Activated B cell treated with CpG ODN at 0.5 μM for 24 hours (primary cell): ENCODE measurements around the gene NIPAL1. TPM values are rescaled to one million over a fixed set of nuclear protein-coding genes. Genes with fewer than 3 reads are reported as not detected.

ENCODE experiments used
- ATAC-seq: fragments of 200-7000 bp; cut with Tn5 transposase; one replicate; pipeline ENCODE4 v1.10.0; 2021; ENCODE audit warnings: low read depth, mild to moderate bottlenecking, moderate library complexity
- CTCF ChIA-PET: fragments of 350-600 bp; sonication (Branson Sonifier 250); formaldehyde crosslinking; loops from one replicate; lab custom pipeline; 2021; ENCODE audit warnings: antibody characterized with exemption; lab: Charles Lee
- POLR2A ChIA-PET: fragments of 350-600 bp; sonication (Branson Sonifier 250); formaldehyde crosslinking; loops from one replicate; lab custom pipeline; 2021; ENCODE audit warnings: antibody characterized with exemption; lab: Charles Lee
- DNase-seq: peaks from one replicate; pipeline ENCODE4 v3.0.0; 2022
- H3K27ac Mint-ChIP-seq: one replicate; pipeline ENCODE4 v1.8.0; 2020; ENCODE audit warnings: mixed read lengths
- H3K27me3 Mint-ChIP-seq: one replicate; pipeline ENCODE4 v1.8.0; 2021; ENCODE audit warnings: mixed read lengths
- H3K36me3 Mint-ChIP-seq: one replicate; pipeline ENCODE4 v1.8.0; 2021; ENCODE audit warnings: low read depth, mixed read lengths
- H3K4me1 Mint-ChIP-seq: one replicate; pipeline ENCODE4 v1.8.0; 2021; ENCODE audit warnings: mixed read lengths
- H3K4me3 Mint-ChIP-seq: one replicate; pipeline ENCODE4 v1.8.0; 2020; ENCODE audit warnings: mild to moderate bottlenecking, mixed read lengths
- H3K9me3 Mint-ChIP-seq: one replicate; pipeline ENCODE4 v1.8.0; 2020; ENCODE audit warnings: mixed read lengths
- intact Hi-C: fragments of 100-400 bp; cut with micrococcal nuclease; formaldehyde crosslinking; loops from one replicate; pipeline ENCODE4 v1.15.1; 2024
- total RNA-seq: library from RNA; stranded (reverse); gene quantifications from 2 replicates; pipeline ENCODE4 v1.2.3, GENCODE V29; 2022
- TF ChIP-seq, protein P1 (sequence below): fragments of 200-600 bp; IDR thresholded peaks from one replicate; pipeline ENCODE4 v1.8.0; 2022; ENCODE audit warnings: antibody characterized with exemption, mild to moderate bottlenecking

NIPAL1 gene
- total RNA-seq, 1 donor from 2014 or later, result 0.69 TPM

DNA sequence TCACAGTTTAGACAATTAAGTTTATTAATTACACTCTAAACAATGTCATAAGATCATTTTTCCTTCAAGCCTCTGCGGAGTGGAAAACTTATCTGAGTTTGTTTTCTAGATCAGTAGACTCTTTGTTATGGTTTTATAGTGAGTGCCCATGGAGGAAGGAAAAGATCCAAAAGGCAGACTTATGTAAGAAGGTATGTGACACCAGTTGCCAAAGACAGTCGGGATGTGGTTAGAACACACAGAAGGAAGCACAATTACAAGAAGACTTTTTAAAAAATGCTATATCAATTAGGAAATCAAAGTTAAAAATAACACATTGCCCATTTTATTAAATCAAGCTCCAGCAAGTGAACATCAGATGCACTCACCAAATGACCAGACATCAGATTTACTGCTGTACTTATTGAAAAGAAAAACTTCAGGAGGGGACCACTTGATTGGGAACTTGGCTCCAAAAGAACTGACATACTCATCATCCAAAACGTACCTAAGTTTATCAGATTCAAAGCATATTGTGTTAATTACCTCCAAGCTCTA is 57.1 kb downstream of the NIPAL1 start:
- ChIA-PET POLR2A (no interaction called here), CTCF (no interaction called here)
- DNase-seq (no peak), ATAC-seq (no peak)
- Mint-ChIP-seq H3K4me3 (no peak overlapping the region), H3K27me3 (no peaks in the 10 kb centered on the region), H3K9me3 (no peaks in the 10 kb centered on the region), H3K4me1 (no peaks in the 10 kb centered on the region), H3K27ac (no peak overlapping the region), H3K36me3 (no peaks in the 10 kb centered on the region)
- intact Hi-C loops, result no loop called here
- TF ChIP-seq, protein P1, sequence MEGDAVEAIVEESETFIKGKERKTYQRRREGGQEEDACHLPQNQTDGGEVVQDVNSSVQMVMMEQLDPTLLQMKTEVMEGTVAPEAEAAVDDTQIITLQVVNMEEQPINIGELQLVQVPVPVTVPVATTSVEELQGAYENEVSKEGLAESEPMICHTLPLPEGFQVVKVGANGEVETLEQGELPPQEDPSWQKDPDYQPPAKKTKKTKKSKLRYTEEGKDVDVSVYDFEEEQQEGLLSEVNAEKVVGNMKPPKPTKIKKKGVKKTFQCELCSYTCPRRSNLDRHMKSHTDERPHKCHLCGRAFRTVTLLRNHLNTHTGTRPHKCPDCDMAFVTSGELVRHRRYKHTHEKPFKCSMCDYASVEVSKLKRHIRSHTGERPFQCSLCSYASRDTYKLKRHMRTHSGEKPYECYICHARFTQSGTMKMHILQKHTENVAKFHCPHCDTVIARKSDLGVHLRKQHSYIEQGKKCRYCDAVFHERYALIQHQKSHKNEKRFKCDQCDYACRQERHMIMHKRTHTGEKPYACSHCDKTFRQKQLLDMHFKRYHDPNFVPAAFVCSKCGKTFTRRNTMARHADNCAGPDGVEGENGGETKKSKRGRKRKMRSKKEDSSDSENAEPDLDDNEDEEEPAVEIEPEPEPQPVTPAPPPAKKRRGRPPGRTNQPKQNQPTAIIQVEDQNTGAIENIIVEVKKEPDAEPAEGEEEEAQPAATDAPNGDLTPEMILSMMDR, result no peak

DNA sequence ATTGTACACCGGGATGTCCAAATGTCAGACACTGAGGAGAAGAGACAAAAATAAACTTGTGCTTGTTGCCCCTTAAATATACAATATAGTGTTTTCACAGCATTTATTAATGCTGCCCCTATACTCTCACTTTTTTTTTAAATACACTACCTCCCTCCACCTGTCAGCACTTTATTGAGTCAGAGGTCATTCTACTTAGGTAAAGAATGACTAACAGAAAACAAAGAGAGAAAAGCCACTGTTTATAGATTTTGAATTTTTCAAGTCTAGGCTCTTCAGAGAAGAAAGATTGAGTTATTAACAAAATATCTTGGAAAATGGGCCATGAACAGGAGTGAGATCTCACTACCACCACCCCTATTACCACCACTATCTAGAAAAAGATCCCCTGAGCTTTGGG is 58.1 kb downstream of the NIPAL1 start:
- no peaks in the 10 kb centered on the region for H3K36me3 Mint-ChIP-seq
- intact Hi-C loops, result no loop called here
- ChIA-PET POLR2A (no interaction called here), CTCF (no interaction called here)
- no peak for DNase-seq
- no peaks in the 10 kb centered on the region for H3K9me3 Mint-ChIP-seq
- no peak overlapping the region for H3K4me3 Mint-ChIP-seq
- H3K27me3 Mint-ChIP-seq, result no peaks in the 10 kb centered on the region
- TF ChIP-seq, protein P1, result no peak
- no peak for ATAC-seq
- no peak overlapping the region for H3K27ac Mint-ChIP-seq
- H3K4me1 Mint-ChIP-seq, result no peaks in the 10 kb centered on the region

DNA sequence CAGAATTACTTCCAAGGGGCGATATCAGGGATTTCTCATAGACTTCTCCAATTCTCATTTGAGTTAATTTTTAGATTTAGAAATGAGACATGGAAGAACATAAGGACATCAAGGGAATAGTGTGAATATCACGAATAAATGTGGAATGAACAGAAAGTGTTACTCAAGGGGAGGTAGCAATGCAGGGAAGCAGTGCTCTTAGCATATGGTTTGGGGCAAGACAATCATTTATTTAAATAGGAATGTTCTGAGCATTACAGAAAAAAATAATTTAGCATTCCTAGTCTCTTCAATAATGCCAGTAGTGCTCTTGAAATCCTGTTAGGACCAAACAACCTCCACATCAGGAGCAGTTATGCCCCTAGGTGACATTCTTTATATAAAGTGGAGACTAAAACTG is 61.9 kb downstream of the NIPAL1 start:
- no peaks in the 10 kb centered on the region for H3K36me3 Mint-ChIP-seq
- no peaks in the 10 kb centered on the region for H3K27me3 Mint-ChIP-seq
- no peaks in the 10 kb centered on the region for H3K4me1 Mint-ChIP-seq
- H3K9me3 Mint-ChIP-seq, result no peaks in the 10 kb centered on the region
- ChIA-PET CTCF (no interaction called here), POLR2A (no interaction called here)
- intact Hi-C loops, result no loop called here
- no peak overlapping the region for H3K27ac Mint-ChIP-seq
- no peak overlapping the region for H3K4me3 Mint-ChIP-seq
- DNase-seq (no peak), ATAC-seq (no peak)
- TF ChIP-seq, protein P1, result no peak

DNA sequence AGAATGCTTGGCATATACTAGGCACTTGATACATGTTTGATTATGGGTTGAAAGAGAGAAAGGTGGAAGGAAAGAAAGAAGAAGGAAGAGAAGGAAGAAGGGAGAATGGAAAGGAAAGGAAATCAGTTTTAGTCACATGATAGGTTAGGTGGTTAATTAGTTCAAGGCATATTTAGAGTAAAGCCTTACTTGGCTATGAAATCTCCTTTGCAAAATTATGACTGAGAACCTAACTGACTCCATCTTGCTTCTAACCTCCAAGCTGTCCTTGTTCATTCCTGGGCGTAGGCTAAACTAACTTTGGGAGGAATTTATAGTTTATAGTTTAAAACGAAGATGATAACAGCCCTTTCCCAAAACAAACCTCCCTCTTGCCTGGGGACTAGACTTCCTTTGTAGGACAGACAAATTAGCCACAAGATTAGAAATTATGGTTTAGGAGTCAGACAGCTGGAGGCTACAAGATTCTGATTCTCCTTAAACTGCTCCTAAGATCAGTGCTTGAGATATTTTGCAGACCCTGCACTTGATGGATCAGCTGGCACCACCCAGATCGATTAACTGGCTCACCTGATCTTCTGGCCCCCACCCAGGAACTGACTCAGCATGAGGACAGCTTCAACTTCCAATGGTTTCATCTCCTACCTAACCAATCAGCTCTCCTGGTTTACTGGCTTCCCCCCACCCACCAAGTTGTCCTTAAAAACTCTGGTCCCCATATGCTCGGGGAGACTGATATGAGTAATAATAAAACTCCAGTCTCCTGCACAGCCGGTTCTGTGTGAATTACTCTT is 62.5 kb downstream of the NIPAL1 start:
- no peak for ATAC-seq
- TF ChIP-seq, protein P1, result no peak
- no peak overlapping the region for H3K27ac Mint-ChIP-seq
- H3K9me3 Mint-ChIP-seq, result no peaks in the 10 kb centered on the region
- H3K4me3 Mint-ChIP-seq, result no peak overlapping the region
- intact Hi-C loops, result no loop called here
- no peaks in the 10 kb centered on the region for H3K4me1 Mint-ChIP-seq
- H3K36me3 Mint-ChIP-seq, result no peaks in the 10 kb centered on the region
- ChIA-PET CTCF (no interaction called here), POLR2A (no interaction called here)
- no peaks in the 10 kb centered on the region for H3K27me3 Mint-ChIP-seq
- DNase-seq, result no peak

DNA sequence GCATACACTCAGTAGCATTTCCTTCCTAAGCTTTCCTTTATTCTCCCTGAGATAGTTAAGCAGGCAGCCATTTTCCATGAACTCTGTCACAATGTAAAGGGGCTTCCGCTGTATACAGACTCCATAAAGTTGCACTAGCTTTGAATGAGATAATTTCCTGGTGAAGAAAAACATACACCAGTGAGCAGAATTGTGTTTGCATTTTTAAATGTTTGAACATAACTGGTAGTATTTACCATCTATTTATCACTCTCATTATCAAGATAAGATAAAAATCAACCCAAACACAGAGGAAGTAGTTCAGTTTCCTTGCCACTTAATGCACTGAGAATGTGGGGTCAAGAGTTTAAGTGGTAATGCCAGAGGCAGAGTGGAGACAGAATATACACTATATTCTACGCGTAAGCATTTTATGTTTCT is 63.4 kb downstream of the NIPAL1 start:
- TF ChIP-seq, protein P1, result no peak
- no peaks in the 10 kb centered on the region for H3K27me3 Mint-ChIP-seq
- DNase-seq, result no peak
- intact Hi-C loops, result no loop called here
- POLR2A ChIA-PET, result no interaction called here
- no peak for ATAC-seq
- no peak overlapping the region for H3K27ac Mint-ChIP-seq
- H3K4me1 Mint-ChIP-seq, result no peaks in the 10 kb centered on the region
- H3K9me3 Mint-ChIP-seq, result no peaks in the 10 kb centered on the region
- no peak overlapping the region for H3K4me3 Mint-ChIP-seq
- no peaks in the 10 kb centered on the region for H3K36me3 Mint-ChIP-seq
- CTCF ChIA-PET, result interaction anchor here (0.7 kb wide), 1 partner anchor 53 kb away, joined by 3 read pairs; no protein-coding TSS in a partner anchor
